ENCODE measurements around the gene ZFAND5. TPM values are rescaled to one million over a fixed set of nuclear protein-coding genes. Genes with fewer than 3 reads are reported as not detected.

The ZFAND5 gene
- total RNA-seq, 1 donor from 2014 or later: 79.2 TPM

- no peak for DNase-seq
- ChIA-PET POLR2A (no interaction called here), CTCF (no interaction called here)
- no peak for TF ChIP-seq CTCF (IDR thresholded peaks at IDR 0.05)
- Mint-ChIP-seq H3K4me1 (no peaks in the 10 kb centered on the region), H3K27ac (no peak overlapping the region), H3K9me3 (no peaks in the 10 kb centered on the region), H3K4me3 (no peak overlapping the region), H3K27me3 (peaks cover 1% of the 10 kb centered on the region), H3K36me3 (ENCODE audit: low read depth) (no peaks in the 10 kb centered on the region)
- ATAC-seq (ENCODE audit: low read depth): no peak
- intact Hi-C loops (cut with micrococcal nuclease): no loop called here
These were observed 12.0 kb upstream of the ZFAND5 start for GRCh38 chr9:72377041-72377440.

GRCh38 chr9:72371151-72371550 lies 6.1 kb upstream of the ZFAND5 start:
- Mint-ChIP-seq H3K4me3 (no peak overlapping the region), H3K9me3 (no peaks in the 10 kb centered on the region), H3K27ac (no peak overlapping the region), H3K36me3 (ENCODE audit: low read depth) (no peaks in the 10 kb centered on the region), H3K4me1 (no peaks in the 10 kb centered on the region), H3K27me3 (no peaks in the 10 kb centered on the region)
- DNase-seq (no peak), ATAC-seq (ENCODE audit: low read depth) (no peak)
- POLR2A ChIA-PET: no interaction called here
- intact Hi-C loops (cut with micrococcal nuclease): no loop called here
- CTCF ChIA-PET: no interaction called here
- TF ChIP-seq CTCF (IDR thresholded peaks at IDR 0.05): no peak

- no peaks in the 10 kb centered on the region for H3K9me3 Mint-ChIP-seq
- no peak for TF ChIP-seq CTCF (IDR thresholded peaks at IDR 0.05)
- peaks cover 37% of the 10 kb centered on the region for H3K4me1 Mint-ChIP-seq
- intact Hi-C loops (cut with micrococcal nuclease): loop anchor here (1.0 to 5.0 kb wide), 10 partner anchors 15 to 1947 kb away; partner anchors contain the start of genes ABHD17B, C9orf85 and CEMIP2
- H3K36me3 Mint-ChIP-seq (ENCODE audit: low read depth): peaks cover 26% of the 10 kb centered on the region
- H3K27ac Mint-ChIP-seq: peak overlapping the region; percentile 98
- H3K4me3 Mint-ChIP-seq: peak overlapping the region; percentile 96
- no peaks in the 10 kb centered on the region for H3K27me3 Mint-ChIP-seq
- POLR2A ChIA-PET: interaction anchor here (0.6 to 5.0 kb wide), 21 partner anchors 9 to 1947 kb away, joined by 3 to 63 read pairs (median 5); partner anchors contain the start of genes ABHD17B, C9orf85 and CEMIP2
- CTCF ChIA-PET: interaction anchor here (1.4 to 1.7 kb wide), 3 partner anchors 60 to 78 kb away, joined by 5 to 7 read pairs (median 6); no protein-coding TSS in a partner anchor
- peak; percentile 47 for ATAC-seq (ENCODE audit: low read depth)
- DNase-seq: peak; percentile 67
These were observed 683 bp upstream of the ZFAND5 start for GRCh38 chr9:72365525-72366256.

GRCh38 chr9:72363908-72364678 lies 915 bp downstream of the ZFAND5 start:
- TF ChIP-seq CTCF (IDR thresholded peaks at IDR 0.05): no peak
- peaks cover 42% of the 10 kb centered on the region for H3K36me3 Mint-ChIP-seq (ENCODE audit: low read depth)
- peak overlapping the region; percentile 86 for H3K27ac Mint-ChIP-seq
- CTCF ChIA-PET: interaction anchor here (1.7 kb wide), 1 partner anchor 71 kb away, joined by 5 read pairs; no protein-coding TSS in a partner anchor
- peak; percentile 51 for ATAC-seq (ENCODE audit: low read depth)
- no peaks in the 10 kb centered on the region for H3K27me3 Mint-ChIP-seq
- peaks cover 45% of the 10 kb centered on the region for H3K4me1 Mint-ChIP-seq
- POLR2A ChIA-PET: interaction anchor here (0.6 to 5.0 kb wide), 14 partner anchors 9 to 679 kb away, joined by 3 to 63 read pairs (median 6); partner anchors contain the start of gene CEMIP2
- intact Hi-C loops (cut with micrococcal nuclease): loop anchor here (1.0 to 2.0 kb wide), 7 partner anchors 9 to 1945 kb away; partner anchors contain the start of gene CEMIP2
- peak; percentile 62 for DNase-seq
- H3K9me3 Mint-ChIP-seq: no peaks in the 10 kb centered on the region
- peak overlapping the region; percentile 96 for H3K4me3 Mint-ChIP-seq
